Duodenal mucosa (tissue), 2 donors: ENCODE measurements around the gene ENOX2.

Experiments
- H3K27ac ChIP-seq: one replicate; pipeline ENCODE4 v1.7.0; 2013; ENCODE audit warnings: low read depth, low read length
- H3K27me3 ChIP-seq, 2 donors: one replicate each; pipeline ENCODE4 v1.7.0; 2013; ENCODE audit warnings: low read length in 2 of 2, control low read depth in 1 of 2; ENCODE audit not compliant: insufficient read depth in 2 of 2, control insufficient read depth in 1 of 2
- H3K36me3 ChIP-seq, 2 donors: one replicate each; pipeline ENCODE4 v1.7.0; 2013; ENCODE audit warnings: low read length in 2 of 2, control low read depth in 1 of 2; ENCODE audit not compliant: insufficient read depth in 2 of 2, control insufficient read depth in 1 of 2
- H3K4me1 ChIP-seq, 2 donors: one replicate each; pipeline ENCODE4 v1.7.0; 2013; ENCODE audit warnings: low read length in 2 of 2, control low read depth in 1 of 2; ENCODE audit not compliant: insufficient read depth in 2 of 2, control insufficient read depth in 1 of 2
- H3K4me3 ChIP-seq, 2 donors: one replicate each; pipeline ENCODE4 v1.7.0; 2013; ENCODE audit warnings: low read length in 2 of 2, low read depth in 1 of 2
- H3K9ac ChIP-seq, 2 donors: one replicate each; pipeline ENCODE4 v1.7.0; 2013; ENCODE audit warnings: low read length in 2 of 2, low read depth in 1 of 2
- H3K9me3 ChIP-seq, 2 donors: one replicate each; pipeline ENCODE4 v1.7.0; 2013; ENCODE audit warnings: low read length in 2 of 2, control low read depth in 1 of 2; ENCODE audit not compliant: control insufficient read depth in 1 of 2

Gene ENOX2

GRCh38 chrX:130694983-130695382, 208.0 kb downstream of the ENOX2 start:
- no peaks in the 10 kb centered on the region for H3K9me3 ChIP-seq
- H3K27me3 ChIP-seq, result no peaks in the 10 kb centered on the region
- no peaks in the 10 kb centered on the region for H3K36me3 ChIP-seq
- no peaks in the 10 kb centered on the region for H3K4me1 ChIP-seq
- H3K9ac ChIP-seq, result no peak overlapping the region
- H3K27ac ChIP-seq, result no peak overlapping the region
- no peak overlapping the region for H3K4me3 ChIP-seq

- H3K27ac ChIP-seq, result no peak overlapping the region
These were observed 211.4 kb downstream of the ENOX2 start for GRCh38 chrX:130691576-130691975.

GRCh38 chrX:130688360-130688759, 214.6 kb downstream of the ENOX2 start:
- no peak overlapping the region for H3K4me3 ChIP-seq
- H3K36me3 ChIP-seq, result peaks cover 0 to 4% of the 10 kb centered on the region in 2 donors
- H3K27ac ChIP-seq, result no peak overlapping the region
- H3K4me1 ChIP-seq, result no peaks in the 10 kb centered on the region
- no peaks in the 10 kb centered on the region for H3K9me3 ChIP-seq
- H3K9ac ChIP-seq, result no peak overlapping the region
- H3K27me3 ChIP-seq, result no peaks in the 10 kb centered on the region

More at GRCh38 chrX:130691576-130691975, 211.4 kb downstream of the ENOX2 start:
- Histone ChIP-seq H3K4me3 (no peak overlapping the region), H3K36me3 (peaks cover 0 to 4% of the 10 kb centered on the region in 2 donors), H3K9ac (no peak overlapping the region), H3K9me3 (no peaks in the 10 kb centered on the region), H3K27me3 (no peaks in the 10 kb centered on the region), H3K4me1 (no peaks in the 10 kb centered on the region)

GRCh38 chrX:130682990-130683389, 220.0 kb downstream of the ENOX2 start:
- Histone ChIP-seq H3K27me3 (no peaks in the 10 kb centered on the region), H3K27ac (no peak overlapping the region), H3K36me3 (peaks cover 0 to 4% of the 10 kb centered on the region in 2 donors), H3K4me3 (no peak overlapping the region), H3K4me1 (peaks cover 0 to 4% of the 10 kb centered on the region in 2 donors), H3K9ac (no peak overlapping the region), H3K9me3 (no peaks in the 10 kb centered on the region)

- Histone ChIP-seq H3K4me3 (no peak overlapping the region), H3K27me3 (no peaks in the 10 kb centered on the region), H3K27ac (no peak overlapping the region)
These were observed 222.6 kb downstream of the ENOX2 start for GRCh38 chrX:130680164-130681035.

GRCh38 chrX:130676861-130677260, 226.1 kb downstream of the ENOX2 start:
- H3K27me3 ChIP-seq, result no peaks in the 10 kb centered on the region
- H3K9me3 ChIP-seq, result no peaks in the 10 kb centered on the region
- H3K36me3 ChIP-seq, result peaks cover 0 to 4% of the 10 kb centered on the region in 2 donors
- no peak overlapping the region for H3K9ac ChIP-seq
- no peak overlapping the region for H3K4me3 ChIP-seq
- H3K4me1 ChIP-seq, result peaks cover 0 to 4% of the 10 kb centered on the region in 2 donors
- H3K27ac ChIP-seq, result no peak overlapping the region

More at GRCh38 chrX:130680164-130681035, 222.6 kb downstream of the ENOX2 start:
- Histone ChIP-seq H3K9me3 (no peaks in the 10 kb centered on the region), H3K4me1 (peaks cover 0 to 4% of the 10 kb centered on the region in 2 donors), H3K36me3 (peaks cover 0 to 4% of the 10 kb centered on the region in 2 donors), H3K9ac (no peak overlapping the region)

- peaks cover 0 to 9% of the 10 kb centered on the region in 2 donors for H3K36me3 ChIP-seq
- no peak overlapping the region for H3K27ac ChIP-seq
These were observed 230.8 kb downstream of the ENOX2 start for GRCh38 chrX:130672214-130672613.

GRCh38 chrX:130669233-130669632, 233.8 kb downstream of the ENOX2 start:
- Histone ChIP-seq H3K4me3 (no peak overlapping the region), H3K27me3 (no peaks in the 10 kb centered on the region), H3K36me3 (peaks cover 0 to 20% of the 10 kb centered on the region in 2 donors), H3K9me3 (no peaks in the 10 kb centered on the region), H3K4me1 (no peaks in the 10 kb centered on the region), H3K27ac (no peak overlapping the region), H3K9ac (no peak overlapping the region)

More at GRCh38 chrX:130672214-130672613, 230.8 kb downstream of the ENOX2 start:
- H3K4me3 ChIP-seq, result no peak overlapping the region
- no peak overlapping the region for H3K9ac ChIP-seq
- no peaks in the 10 kb centered on the region for H3K27me3 ChIP-seq
- H3K9me3 ChIP-seq, result no peaks in the 10 kb centered on the region
- H3K4me1 ChIP-seq, result no peaks in the 10 kb centered on the region

- Histone ChIP-seq H3K36me3 (peaks cover 0 to 20% of the 10 kb centered on the region in 2 donors), H3K9ac (no peak overlapping the region), H3K4me3 (no peak overlapping the region), H3K9me3 (no peaks in the 10 kb centered on the region), H3K27ac (no peak overlapping the region), H3K27me3 (no peaks in the 10 kb centered on the region), H3K4me1 (no peaks in the 10 kb centered on the region)
These were observed 237.7 kb downstream of the ENOX2 start for GRCh38 chrX:130665263-130665662.

GRCh38 chrX:130658310-130658709, 244.7 kb downstream of the ENOX2 start:
- no peak overlapping the region for H3K4me3 ChIP-seq
- H3K27ac ChIP-seq, result no peak overlapping the region
- H3K9ac ChIP-seq, result no peak overlapping the region
- no peaks in the 10 kb centered on the region for H3K27me3 ChIP-seq
- H3K9me3 ChIP-seq, result no peaks in the 10 kb centered on the region
- H3K36me3 ChIP-seq, result no peaks in the 10 kb centered on the region
- no peaks in the 10 kb centered on the region for H3K4me1 ChIP-seq
